ENCODE measurements around the gene SYMPK. TPM values are rescaled to one million over a fixed set of nuclear protein-coding genes. Genes with fewer than 3 reads are reported as not detected.

Gene SYMPK
- total RNA-seq, 1 donor from 2014 or later, result 73.1 TPM

- Histone ChIP-seq H3K9me3 (no peaks in the 10 kb centered on the region), H3K4me1 (no peaks in the 10 kb centered on the region), H3K4me3 (no peak overlapping the region), H3K27me3 (ENCODE audit: low read depth) (no peaks in the 10 kb centered on the region), H3K27ac (no peak overlapping the region), H3K36me3 (peaks cover 81% of the 10 kb centered on the region)
- DNase-seq (no peak), ATAC-seq (no peak)
- intact Hi-C loops (cut with DNase I), result no loop called here
- TF ChIP-seq, protein P1, sequence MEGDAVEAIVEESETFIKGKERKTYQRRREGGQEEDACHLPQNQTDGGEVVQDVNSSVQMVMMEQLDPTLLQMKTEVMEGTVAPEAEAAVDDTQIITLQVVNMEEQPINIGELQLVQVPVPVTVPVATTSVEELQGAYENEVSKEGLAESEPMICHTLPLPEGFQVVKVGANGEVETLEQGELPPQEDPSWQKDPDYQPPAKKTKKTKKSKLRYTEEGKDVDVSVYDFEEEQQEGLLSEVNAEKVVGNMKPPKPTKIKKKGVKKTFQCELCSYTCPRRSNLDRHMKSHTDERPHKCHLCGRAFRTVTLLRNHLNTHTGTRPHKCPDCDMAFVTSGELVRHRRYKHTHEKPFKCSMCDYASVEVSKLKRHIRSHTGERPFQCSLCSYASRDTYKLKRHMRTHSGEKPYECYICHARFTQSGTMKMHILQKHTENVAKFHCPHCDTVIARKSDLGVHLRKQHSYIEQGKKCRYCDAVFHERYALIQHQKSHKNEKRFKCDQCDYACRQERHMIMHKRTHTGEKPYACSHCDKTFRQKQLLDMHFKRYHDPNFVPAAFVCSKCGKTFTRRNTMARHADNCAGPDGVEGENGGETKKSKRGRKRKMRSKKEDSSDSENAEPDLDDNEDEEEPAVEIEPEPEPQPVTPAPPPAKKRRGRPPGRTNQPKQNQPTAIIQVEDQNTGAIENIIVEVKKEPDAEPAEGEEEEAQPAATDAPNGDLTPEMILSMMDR (IDR thresholded peaks at IDR 0.05), result no peak
These were observed 40.2 kb downstream of the SYMPK start for GRCh38 chr19:45822716-45823115.

DNA sequence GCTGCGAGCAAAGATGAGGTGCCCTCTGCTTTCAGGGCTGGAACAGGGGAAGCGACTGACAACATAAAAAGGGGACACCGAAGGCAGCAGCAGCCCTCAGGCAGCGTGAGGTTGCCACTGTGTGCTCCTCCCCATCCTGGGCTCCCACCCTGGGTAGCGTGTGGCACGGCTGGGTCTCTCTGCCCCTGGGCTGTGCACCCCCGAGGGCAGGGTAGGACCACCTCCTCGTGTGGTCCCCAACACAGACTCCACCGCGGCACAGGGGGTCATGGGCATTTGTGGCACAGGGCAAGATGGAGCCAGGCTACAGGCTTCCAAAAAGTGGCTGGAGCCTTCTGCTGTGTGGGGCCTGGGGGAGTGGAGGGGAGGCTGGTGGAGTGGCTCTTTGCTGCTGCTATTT, 41.4 kb downstream of the SYMPK start:
- H3K4me3 ChIP-seq, result no peak overlapping the region
- ATAC-seq (no peak), DNase-seq (no peak)
- intact Hi-C loops (cut with DNase I), result no loop called here
- no peak overlapping the region for H3K27ac ChIP-seq
- H3K4me1 ChIP-seq, result peaks cover 4% of the 10 kb centered on the region
- H3K9me3 ChIP-seq, result no peaks in the 10 kb centered on the region
- TF ChIP-seq, protein P1 (IDR thresholded peaks at IDR 0.05), result no peak
- peaks cover 72% of the 10 kb centered on the region for H3K36me3 ChIP-seq
- no peaks in the 10 kb centered on the region for H3K27me3 ChIP-seq (ENCODE audit: low read depth)

DNA sequence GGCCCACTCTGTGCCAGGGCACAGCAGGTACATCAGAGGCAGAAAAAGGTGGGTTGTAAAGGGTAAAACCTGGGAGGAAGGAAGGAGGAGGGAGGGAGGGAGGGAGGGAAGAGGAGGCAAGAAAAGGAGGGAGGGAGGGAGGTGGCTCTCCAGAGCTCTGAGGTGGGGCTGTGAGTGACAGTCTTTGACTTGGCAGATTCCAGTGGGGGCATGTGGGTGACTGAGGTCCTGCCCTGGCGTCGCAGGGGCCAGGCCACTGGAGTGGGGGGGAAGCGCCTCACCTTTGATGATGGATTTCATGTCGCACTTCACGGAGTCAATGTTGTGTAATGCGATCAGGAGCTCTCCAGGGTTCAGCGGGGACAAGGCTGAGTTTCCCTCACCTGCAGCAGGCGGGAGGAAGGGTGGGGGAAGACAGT, 41.8 kb downstream of the SYMPK start:
- H3K4me3 ChIP-seq, result no peak overlapping the region
- H3K36me3 ChIP-seq, result peaks cover 67% of the 10 kb centered on the region
- ATAC-seq (no peak), DNase-seq (no peak)
- peaks cover 4% of the 10 kb centered on the region for H3K4me1 ChIP-seq
- intact Hi-C loops (cut with DNase I), result no loop called here
- TF ChIP-seq, protein P1 (IDR thresholded peaks at IDR 0.05), result no peak
- no peak overlapping the region for H3K27ac ChIP-seq
- H3K27me3 ChIP-seq (ENCODE audit: low read depth), result no peaks in the 10 kb centered on the region
- H3K9me3 ChIP-seq, result no peaks in the 10 kb centered on the region

DNA sequence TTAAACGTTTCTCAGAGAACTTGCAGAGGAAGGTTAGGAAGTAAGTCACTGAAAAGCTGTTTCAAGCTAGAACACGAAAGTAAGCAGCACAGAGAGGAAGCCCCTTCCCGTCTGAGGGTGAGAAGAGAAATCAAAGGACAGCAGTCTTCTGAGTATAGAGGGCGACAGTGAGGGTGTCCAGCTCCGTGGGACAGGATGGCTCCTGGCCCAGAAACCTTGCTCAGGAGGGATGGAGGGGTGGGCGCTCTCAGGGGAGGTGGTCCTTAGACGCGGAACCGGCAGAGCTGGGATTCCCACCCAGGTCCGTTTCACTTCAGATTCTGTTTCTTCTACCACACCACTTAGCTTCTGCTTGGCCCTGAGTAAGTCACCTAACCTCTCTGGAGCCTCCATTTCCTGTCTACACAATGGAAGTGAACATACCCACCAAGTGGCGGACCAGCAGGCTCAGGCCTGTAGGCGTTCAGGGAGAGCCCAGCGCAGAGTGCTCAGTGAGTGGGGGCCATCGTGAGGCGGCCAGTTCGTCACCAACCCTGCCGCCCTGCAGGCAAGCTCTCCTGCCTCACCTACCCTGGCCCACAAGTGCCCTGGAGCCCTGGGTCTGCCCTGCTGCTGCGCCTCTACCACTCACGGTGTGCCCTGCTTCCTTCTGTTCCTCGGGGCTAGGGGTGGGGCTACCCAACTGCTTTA, 42.4 kb downstream of the SYMPK start:
- Histone ChIP-seq H3K27ac (no peak overlapping the region), H3K9me3 (no peaks in the 10 kb centered on the region), H3K4me1 (peaks cover 8% of the 10 kb centered on the region), H3K27me3 (ENCODE audit: low read depth) (no peaks in the 10 kb centered on the region), H3K36me3 (peaks cover 62% of the 10 kb centered on the region), H3K4me3 (no peak overlapping the region)
- no peak for ATAC-seq
- TF ChIP-seq, protein P1 (IDR thresholded peaks at IDR 0.05), result no peak
- DNase-seq, result no peak
- intact Hi-C loops (cut with DNase I), result no loop called here

- peaks cover 8% of the 10 kb centered on the region for H3K4me1 ChIP-seq
These were observed 43.2 kb downstream of the SYMPK start for GRCh38 chr19:45819769-45820168.

More at GRCh38 chr19:45819769-45820168, 43.2 kb downstream of the SYMPK start:
- intact Hi-C loops (cut with DNase I), result no loop called here
- no peak for DNase-seq
- Histone ChIP-seq H3K36me3 (peaks cover 54% of the 10 kb centered on the region), H3K27ac (no peak overlapping the region), H3K27me3 (ENCODE audit: low read depth) (no peaks in the 10 kb centered on the region), H3K4me3 (no peak overlapping the region), H3K9me3 (no peaks in the 10 kb centered on the region)
- ATAC-seq, result no peak
- TF ChIP-seq, protein P1 (IDR thresholded peaks at IDR 0.05), result no peak

Measured in lower lobe of right lung (tissue), 2 donors.